ENCODE data around the gene CACNA1D.

DNA sequence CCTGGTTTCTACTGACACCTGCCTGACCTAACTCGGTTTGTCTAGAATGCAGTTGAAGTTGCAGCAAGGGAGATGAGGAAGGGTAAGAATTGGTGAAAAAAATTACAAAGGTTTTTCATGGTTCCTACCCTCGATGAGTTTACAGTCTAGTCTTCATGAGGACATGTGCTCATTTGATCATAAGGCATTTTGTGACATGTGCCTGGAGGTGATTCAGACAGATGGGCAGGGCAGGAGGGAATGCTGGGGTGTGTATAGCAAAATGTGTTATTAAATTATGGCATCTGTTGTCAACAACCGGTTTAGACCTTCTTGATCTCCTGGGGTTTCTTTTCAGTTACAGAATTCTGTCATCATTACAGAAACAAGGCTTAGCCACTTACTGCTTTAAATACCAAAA lies 101.2 kb downstream of the CACNA1D start:
- TF ChIP-seq FOXM1 (IDR thresholded peaks at IDR 0.05; ENCODE audit: borderline replicate concordance) (no peak), SUZ12 (IDR thresholded peaks at IDR 0.05) (no peak), ARNT (IDR thresholded peaks at IDR 0.05) (no peak), NFRKB (IDR thresholded peaks at IDR 0.05) (no peak), TARDBP (IDR thresholded peaks at IDR 0.05) (no peak), FOXK2 (IDR thresholded peaks at IDR 0.05) (no peak)
- TF ChIP-seq, protein P1, sequence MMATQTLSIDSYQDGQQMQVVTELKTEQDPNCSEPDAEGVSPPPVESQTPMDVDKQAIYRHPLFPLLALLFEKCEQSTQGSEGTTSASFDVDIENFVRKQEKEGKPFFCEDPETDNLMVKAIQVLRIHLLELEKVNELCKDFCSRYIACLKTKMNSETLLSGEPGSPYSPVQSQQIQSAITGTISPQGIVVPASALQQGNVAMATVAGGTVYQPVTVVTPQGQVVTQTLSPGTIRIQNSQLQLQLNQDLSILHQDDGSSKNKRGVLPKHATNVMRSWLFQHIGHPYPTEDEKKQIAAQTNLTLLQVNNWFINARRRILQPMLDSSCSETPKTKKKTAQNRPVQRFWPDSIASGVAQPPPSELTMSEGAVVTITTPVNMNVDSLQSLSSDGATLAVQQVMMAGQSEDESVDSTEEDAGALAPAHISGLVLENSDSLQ (IDR thresholded peaks at IDR 0.05), result no peak

Data from HEK293T (cell line).